IMR-90 (cell line): Measurements from ENCODE around the gene SYNGR1. TPM values are rescaled to one million over a fixed set of nuclear protein-coding genes. Genes with fewer than 3 reads are reported as not detected.

Source experiments
- ATAC-seq: fragments of 200-7000 bp; cut with Tn5 transposase; 2 replicates; pipeline ENCODE4 v1.9.1; 2020; ENCODE audit warnings: low read depth, mild to moderate bottlenecking, moderate library complexity
- BruUV-seq: library from RNA; stranded (reverse); fragments of 400-500 nt; replicated peaks from 2 replicates; lab custom pipeline; 2021; lab: Mats Ljungman, UMichigan
- CTCF ChIA-PET: fragments of 300-600 bp; formaldehyde crosslinking; extraction: SDS; loops from one replicate; lab custom pipeline; 2021; ENCODE audit warnings: antibody characterized with exemption; lab: Yijun Ruan, JAX
- POLR2A ChIA-PET: fragments of 300-600 bp; sonication (Branson Sonifier 250); formaldehyde crosslinking; loops from one replicate; lab custom pipeline; 2022; ENCODE audit warnings: antibody characterized with exemption; ENCODE audit not compliant: unreplicated experiment; lab: Charles Lee
- DNase-seq: peaks from one replicate; pipeline ENCODE4 v3.0.0; 2013
- H2AFZ ChIP-seq: replicated peaks from 2 replicates; pipeline ENCODE3; 2013; ENCODE audit warnings: low read length, mild to moderate bottlenecking; ENCODE audit not compliant: poor library complexity
- H2AK5ac ChIP-seq: 2 replicates; pipeline ENCODE4 v1.6.1; 2013; ENCODE audit warnings: low read depth, low read length, inconsistent platforms
- H2AK9ac ChIP-seq: replicated peaks from 2 replicates; pipeline ENCODE3; 2013; ENCODE audit warnings: mild to moderate bottlenecking, low read depth, low read length, moderate library complexity; ENCODE audit not compliant: poor library complexity
- H2BK120ac ChIP-seq: 2 replicates; pipeline ENCODE4 v1.6.1; 2013; ENCODE audit warnings: low read depth, low read length, inconsistent platforms
- H2BK15ac ChIP-seq: 3 replicates; pipeline ENCODE4 v1.6.1; 2013; ENCODE audit warnings: low read depth, low read length, inconsistent platforms
- H2BK20ac ChIP-seq: 2 replicates; pipeline ENCODE4 v1.6.1; 2013; ENCODE audit warnings: low read depth, mild to moderate bottlenecking, inconsistent platforms, low read length, moderate library complexity
- H2BK5ac ChIP-seq: 2 replicates; pipeline ENCODE4 v1.6.1; 2013; ENCODE audit warnings: mild to moderate bottlenecking, low read depth, low read length, inconsistent platforms; ENCODE audit not compliant: poor library complexity, severe bottlenecking
- H3K14ac ChIP-seq: replicated peaks from 2 replicates; pipeline ENCODE4 v1.6.1; 2013; ENCODE audit warnings: low read depth, low read length, inconsistent platforms
- H3K18ac ChIP-seq: 2 replicates; pipeline ENCODE4 v1.6.1; 2013; ENCODE audit warnings: low read depth, low read length, control low read depth
- H3K23ac ChIP-seq: 2 replicates; pipeline ENCODE4 v1.6.1; 2013; ENCODE audit warnings: low read depth, low read length, inconsistent platforms
- H3K27ac ChIP-seq: 2 replicates; pipeline ENCODE4 v1.5.1; 2013; ENCODE audit warnings: mild to moderate bottlenecking, control low read depth, low read length; ENCODE audit not compliant: insufficient read depth
- H3K27me3 ChIP-seq: 2 replicates; pipeline ENCODE4 v1.6.1; 2013; ENCODE audit warnings: low read length; ENCODE audit not compliant: control insufficient read depth, insufficient read depth
- H3K36me3 ChIP-seq: 2 replicates; pipeline ENCODE4 v1.6.1; 2013; ENCODE audit warnings: low read length, mixed read lengths; ENCODE audit not compliant: control insufficient read depth, insufficient read depth
- H3K4ac ChIP-seq: 2 replicates; pipeline ENCODE4 v1.6.1; 2013; ENCODE audit warnings: low read depth, low read length, inconsistent platforms
- H3K4me1 ChIP-seq: 2 replicates; pipeline ENCODE4 v1.6.1; 2013; ENCODE audit warnings: low read length, mixed read lengths; ENCODE audit not compliant: control insufficient read depth, insufficient read depth
- H3K4me2 ChIP-seq: 2 replicates; pipeline ENCODE4 v1.6.1; 2013; ENCODE audit warnings: low read depth, mild to moderate bottlenecking, control low read depth, low read length, moderate library complexity
- H3K4me3 ChIP-seq: 2 replicates; pipeline ENCODE4 v1.5.1; 2013; ENCODE audit warnings: low read depth, mild to moderate bottlenecking, control low read depth, low read length, moderate library complexity; ENCODE audit not compliant: insufficient read depth
- H3K56ac ChIP-seq: 2 replicates; pipeline ENCODE4 v1.6.1; 2013; ENCODE audit warnings: low read length, inconsistent platforms; ENCODE audit not compliant: insufficient read depth; ENCODE audit errors: extremely low read depth
- H3K79me1 ChIP-seq, 2 experiments: 2 replicates each; pipeline ENCODE4 v1.6.1; 2013; ENCODE audit warnings: low read length in 2 of 2, inconsistent platforms in 1 of 2, low read depth in 1 of 2
- H3K9ac ChIP-seq: 2 replicates; pipeline ENCODE4 v1.6.1; 2013; ENCODE audit warnings: low read depth, low read length, control low read depth
- H3K9me1 ChIP-seq: 2 replicates; pipeline ENCODE4 v1.6.1; 2013; ENCODE audit warnings: low read length, inconsistent platforms; ENCODE audit not compliant: insufficient read depth
- H3K9me3 ChIP-seq: 2 replicates; pipeline ENCODE4 v1.6.1; 2013; ENCODE audit warnings: low read length; ENCODE audit not compliant: control insufficient read depth, insufficient read depth
- H4K20me1 ChIP-seq: 2 replicates; pipeline ENCODE4 v1.6.1; 2013; ENCODE audit warnings: low read length, inconsistent platforms; ENCODE audit not compliant: insufficient read depth
- H4K5ac ChIP-seq: 2 replicates; pipeline ENCODE4 v1.6.1; 2013; ENCODE audit warnings: mild to moderate bottlenecking, low read depth, low read length, control low read depth
- H4K8ac ChIP-seq, 2 experiments: 2 replicates each; pipeline ENCODE4 v1.6.1; 2013; ENCODE audit warnings: low read depth in 2 of 2, low read length in 2 of 2, control low read depth in 1 of 2, inconsistent platforms in 1 of 2
- H4K91ac ChIP-seq: 2 replicates; pipeline ENCODE4 v1.6.1; 2013; ENCODE audit warnings: low read depth, low read length, inconsistent platforms; ENCODE audit not compliant: insufficient read depth
- BHLHE40 ChIP-seq: fragments of 150-350 bp; IDR thresholded peaks from 2 replicates; pipeline ENCODE4 v1.6.1; 2016; ENCODE audit warnings: mild to moderate bottlenecking, low read depth, low read length
- CEBPB ChIP-seq: IDR thresholded peaks from 2 replicates; pipeline ENCODE4 v1.6.1; 2012; ENCODE audit warnings: low read depth, low read length, improper control_type of control experiment
- CHD1 ChIP-seq: IDR thresholded peaks from 2 replicates; pipeline ENCODE4 v1.6.1; 2012; ENCODE audit warnings: low read depth, low read length, improper control_type of control experiment
- FOS ChIP-seq: fragments of 150-350 bp; IDR thresholded peaks from 2 replicates; pipeline ENCODE4 v1.6.1; 2016; ENCODE audit warnings: low read depth, low read length
- MAZ ChIP-seq: IDR thresholded peaks from 2 replicates; pipeline ENCODE4 v1.6.1; 2012; ENCODE audit warnings: low read depth, mild to moderate bottlenecking, low read length, improper control_type of control experiment, moderate library complexity, borderline replicate concordance
- MXI1 ChIP-seq: IDR thresholded peaks from 2 replicates; pipeline ENCODE4 v1.6.1; 2012; ENCODE audit warnings: low read depth, mild to moderate bottlenecking, low read length, moderate library complexity, borderline replicate concordance
- NFE2L2 ChIP-seq: fragments of 150-350 bp; IDR thresholded peaks from 2 replicates; pipeline ENCODE4 v1.6.1; 2016; ENCODE audit warnings: low read depth, mild to moderate bottlenecking, low read length
- POLR2A ChIP-seq: IDR thresholded peaks from 2 replicates; pipeline ENCODE4 v1.6.1; 2012; ENCODE audit warnings: mild to moderate bottlenecking, low read depth, low read length
- RAD21 ChIP-seq: IDR thresholded peaks from 2 replicates; pipeline ENCODE4 v1.6.1; 2012; ENCODE audit warnings: low read length, improper control_type of control experiment
- RCOR1 ChIP-seq: IDR thresholded peaks from 2 replicates; pipeline ENCODE4 v1.6.1; 2012; ENCODE audit warnings: mild to moderate bottlenecking, low read length, improper control_type of control experiment; ENCODE audit not compliant: insufficient replicate concordance
- RFX5 ChIP-seq: IDR thresholded peaks from 2 replicates; pipeline ENCODE4 v1.8.0; 2012; ENCODE audit warnings: low read depth, mild to moderate bottlenecking, low read length, moderate library complexity
- WGBS, 2 experiments: methylation state at CpG; one replicate each; pipeline versions ENCODE4 v1.1.5 to v1.1.7; 2013; ENCODE audit warnings: missing lambda C conversion rate in 2 of 2; ENCODE audit not compliant: insufficient read length in 1 of 2; ENCODE audit errors: extremely low coverage in 2 of 2; 5-methylcytosine and 5-hydroxymethylcytosine counted together
- dilution Hi-C: fragments of 300-500 bp; cut with HindIII; formaldehyde crosslinking; loops from one replicate; pipeline ENCODE4 v1.14.3; 2018; ENCODE audit warnings: low sequenced_read_pairs; ENCODE audit not compliant: unreplicated experiment
- in situ Hi-C: fragments of 300-500 bp; cut with MboI; formaldehyde crosslinking; loops from 3 replicates; pipeline ENCODE4 v1.14.3; 2019; ENCODE audit warnings: low sequenced_read_pairs, inconsistent platforms, mixed read lengths
- intact Hi-C: fragments of 100-400 bp; cut with micrococcal nuclease; formaldehyde crosslinking; loops from 2 replicates; pipeline ENCODE4 v1.10.0; 2022
- polyA plus RNA-seq, 3 experiments: library from polyadenylated mRNA; depleted of rRNA; stranded (reverse); fragments of >200 nt; gene quantifications; 2 replicates each; pipeline ENCODE4 v1.2.3, GENCODE V29; 2012; ENCODE audit warnings: low replicate concordance in 1 of 3
- total RNA-seq: library from RNA; depleted of rRNA; stranded (reverse); fragments of >200 nt; gene quantifications from 2 replicates; pipeline ENCODE4 v1.2.3, GENCODE V29; 2012

Gene SYNGR1
- total and polyA plus RNA-seq, 2 of the 4 experiments (the other 2 are of a cell fraction): 6.3 to 81.5 TPM

- Histone ChIP-seq H3K4me2 (no peak overlapping the region), H3K14ac (no peak overlapping the region), H2BK120ac (no peak overlapping the region), H3K4me3 (no peak overlapping the region), H3K36me3 (peaks cover 50% of the 10 kb centered on the region), H3K27ac (no peak overlapping the region), H4K91ac (no peak overlapping the region), H3K79me1 (peaks cover 7 to 29% of the 10 kb centered on the region in 2 experiments), H2AK5ac (no peak overlapping the region), H4K20me1 (peaks cover 31% of the 10 kb centered on the region), H3K9me1 (no peaks in the 10 kb centered on the region), H2AK9ac (no peak overlapping the region), H3K27me3 (no peaks in the 10 kb centered on the region), H4K8ac (no peak overlapping the region), H2AFZ (no peak overlapping the region), H3K9ac (no peak overlapping the region), H3K23ac (no peak overlapping the region), H3K9me3 (no peaks in the 10 kb centered on the region), H2BK15ac (no peak overlapping the region), H3K56ac (no peak overlapping the region), H3K18ac (no peak overlapping the region), H3K4ac (no peak overlapping the region), H4K5ac (no peak overlapping the region), H3K4me1 (peaks cover 5% of the 10 kb centered on the region), H2BK5ac (no peak overlapping the region), H2BK20ac (no peak overlapping the region)
- in situ Hi-C loops (no loop called here), intact Hi-C loops (no loop called here), dilution Hi-C loops (no loop called here)
- POLR2A ChIA-PET: no interaction called here
- BruUV-seq: no TSS peak
- no peak for ATAC-seq
- CTCF ChIA-PET: no interaction called here
- WGBS, 2 experiments: 82% methylated on average over 6 of the region's 16 CpGs; no CpG with 5 or more reads in 1 of the 2 experiments
- TF ChIP-seq MXI1 (no peak), RCOR1 (no peak), NFE2L2 (no peak), RFX5 (no peak), CHD1 (no peak), POLR2A (no peak), MAZ (no peak), BHLHE40 (no peak), CEBPB (no peak), RAD21 (no peak), FOS (no peak)
- DNase-seq: no peak
These were observed 65.7 kb downstream of the SYNGR1 start for GRCh38 chr22:39415506-39415905.
